Suprapubic skin (tissue), 3 donors: ENCODE data around the gene DIPK1A.

ENCODE experiments used
- CTCF ChIP-seq, 2 donors: fragments of 200-600 bp in 1 of 2; fragments of 450-650 bp in 1 of 2; sonication (generic) in 1 of 2; IDR thresholded peaks; one replicate each; pipeline ENCODE4 v1.5.1; 2016 to 2019; ENCODE audit warnings: antibody characterized with exemption in 2 of 2, mild to moderate bottlenecking in 1 of 2, moderate library complexity in 1 of 2
- EP300 ChIP-seq: sonication (generic); formaldehyde crosslinking; IDR thresholded peaks from one replicate; pipeline ENCODE4 v1.6.1; 2017; ENCODE audit warnings: antibody characterized with exemption

GRCh38 chr1:92985101-92985500 lies 23.8 kb upstream of the DIPK1A start:
- TF ChIP-seq CTCF (IDR thresholded peaks at IDR 0.05) (no peak), EP300 (no peak)
